Measurements from ENCODE around the gene BRI3.

BRI3 gene

DNA sequence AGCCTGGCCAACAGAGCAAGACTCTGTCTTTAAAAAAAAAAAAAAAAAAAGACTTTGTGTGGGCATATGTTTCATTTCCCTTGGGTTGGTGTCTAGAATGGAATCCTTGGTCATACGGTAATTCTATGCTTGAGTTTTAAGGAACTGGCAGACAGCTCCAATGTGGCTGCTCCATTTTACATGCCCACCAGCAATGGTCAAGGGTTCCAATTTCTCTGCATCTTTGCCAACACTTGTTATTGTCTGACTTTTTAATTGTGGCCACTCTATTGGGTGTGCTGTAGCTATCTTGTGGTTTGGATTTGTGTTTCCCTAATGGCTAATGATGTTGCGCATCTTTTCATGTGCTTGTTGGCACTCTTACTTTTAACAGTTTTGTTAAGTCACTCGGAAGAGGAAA lies 57.6 kb downstream of the BRI3 start:
- H2AFZ ChIP-seq (ENCODE audit: low read depth): no peak overlapping the region
- H3K36me3 ChIP-seq (ENCODE audit: insufficient read depth): no peaks in the 10 kb centered on the region
- H3K79me2 ChIP-seq (ENCODE audit: insufficient read depth, low read depth): no peaks in the 10 kb centered on the region
- H4K20me1 ChIP-seq (ENCODE audit: insufficient read depth): no peaks in the 10 kb centered on the region
- no peak overlapping the region for H3K4me2 ChIP-seq
- H3K4me3 ChIP-seq (IDR thresholded peaks at IDR 0.05; ENCODE audit: insufficient read depth, low read depth, low read length): no peak overlapping the region
- H3K27ac ChIP-seq: no peak overlapping the region
- TF ChIP-seq, protein P1, sequence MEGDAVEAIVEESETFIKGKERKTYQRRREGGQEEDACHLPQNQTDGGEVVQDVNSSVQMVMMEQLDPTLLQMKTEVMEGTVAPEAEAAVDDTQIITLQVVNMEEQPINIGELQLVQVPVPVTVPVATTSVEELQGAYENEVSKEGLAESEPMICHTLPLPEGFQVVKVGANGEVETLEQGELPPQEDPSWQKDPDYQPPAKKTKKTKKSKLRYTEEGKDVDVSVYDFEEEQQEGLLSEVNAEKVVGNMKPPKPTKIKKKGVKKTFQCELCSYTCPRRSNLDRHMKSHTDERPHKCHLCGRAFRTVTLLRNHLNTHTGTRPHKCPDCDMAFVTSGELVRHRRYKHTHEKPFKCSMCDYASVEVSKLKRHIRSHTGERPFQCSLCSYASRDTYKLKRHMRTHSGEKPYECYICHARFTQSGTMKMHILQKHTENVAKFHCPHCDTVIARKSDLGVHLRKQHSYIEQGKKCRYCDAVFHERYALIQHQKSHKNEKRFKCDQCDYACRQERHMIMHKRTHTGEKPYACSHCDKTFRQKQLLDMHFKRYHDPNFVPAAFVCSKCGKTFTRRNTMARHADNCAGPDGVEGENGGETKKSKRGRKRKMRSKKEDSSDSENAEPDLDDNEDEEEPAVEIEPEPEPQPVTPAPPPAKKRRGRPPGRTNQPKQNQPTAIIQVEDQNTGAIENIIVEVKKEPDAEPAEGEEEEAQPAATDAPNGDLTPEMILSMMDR (conservative IDR thresholded peaks at IDR 0.05; ENCODE audit: low read depth, low read length): no peak
- no peaks in the 10 kb centered on the region for H3K4me1 ChIP-seq (ENCODE audit: low read depth, poor library complexity, severe bottlenecking)
- no peak overlapping the region for H3K9ac ChIP-seq
- H3K27me3 ChIP-seq (ENCODE audit: insufficient read depth, low read depth): no peaks in the 10 kb centered on the region

GRCh38 chr7:98341106-98341505 lies 59.6 kb downstream of the BRI3 start:
- H3K27me3 ChIP-seq (ENCODE audit: insufficient read depth, low read depth): no peaks in the 10 kb centered on the region
- H3K36me3 ChIP-seq (ENCODE audit: insufficient read depth): no peaks in the 10 kb centered on the region
- no peaks in the 10 kb centered on the region for H3K4me1 ChIP-seq (ENCODE audit: low read depth, poor library complexity, severe bottlenecking)
- TF ChIP-seq, protein P1 (conservative IDR thresholded peaks at IDR 0.05; ENCODE audit: low read depth, low read length): no peak
- H3K4me3 ChIP-seq (IDR thresholded peaks at IDR 0.05; ENCODE audit: insufficient read depth, low read depth, low read length): no peak overlapping the region
- no peak overlapping the region for H2AFZ ChIP-seq (ENCODE audit: low read depth)
- H3K9ac ChIP-seq: no peak overlapping the region
- H3K79me2 ChIP-seq (ENCODE audit: insufficient read depth, low read depth): no peaks in the 10 kb centered on the region
- H3K27ac ChIP-seq: no peak overlapping the region
- no peak overlapping the region for H3K4me2 ChIP-seq
- no peaks in the 10 kb centered on the region for H4K20me1 ChIP-seq (ENCODE audit: insufficient read depth)

Data from KMS-11 (cell line).